Cardiac fibroblast (primary cell): ENCODE results near the gene ZNF560.

Experiments used
- DNase-seq, 2 donors: peaks; one replicate each; pipeline versions ENCODE4 v3.0.0 to v3.0.0-alpha.2; 2010; ENCODE audit warnings: low read depth in 2 of 2
- H3K4me3 ChIP-seq, 2 donors: replicated peaks in 1 of 2; 1 replicate in 1 of 2; 2 replicates in 1 of 2; pipeline ENCODE4 v1.5.1; 2011; ENCODE audit warnings: low read depth in 2 of 2, low read length in 2 of 2, mild to moderate bottlenecking in 2 of 2, moderate library complexity in 1 of 2
- CTCF ChIP-seq: IDR thresholded peaks from one replicate; pipeline ENCODE4 v1.5.1; 2011; ENCODE audit warnings: low read depth, mild to moderate bottlenecking, low read length, inconsistent platforms

ZNF560 gene

DNA sequence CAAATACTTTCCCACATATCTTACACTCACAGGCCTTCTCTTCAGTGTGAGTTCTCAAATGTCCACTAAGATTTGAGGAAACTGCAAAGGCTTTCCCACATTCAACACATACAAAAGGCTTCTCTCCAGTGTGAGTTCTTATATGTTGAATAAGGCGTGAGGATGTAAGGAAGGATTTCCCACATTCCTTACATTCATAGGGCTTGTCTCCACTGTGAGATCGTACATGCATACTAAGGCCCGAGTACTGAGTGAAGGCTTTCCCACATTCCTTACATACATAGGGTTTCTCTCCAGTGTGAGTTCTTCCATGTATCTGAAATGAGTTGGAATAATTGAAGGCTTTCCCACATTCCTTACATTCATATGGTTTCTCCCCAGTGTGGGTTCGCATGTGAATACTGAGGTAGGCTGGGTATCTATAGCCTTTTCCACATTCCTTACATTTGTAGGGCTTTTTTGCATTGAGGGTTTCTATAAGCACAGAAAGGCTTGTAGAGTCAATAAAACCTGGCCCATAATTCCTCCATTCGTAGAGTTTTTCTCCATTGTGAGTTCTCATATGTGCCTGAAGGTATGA lies 30.4 kb upstream of the ZNF560 start:
- H3K4me3 ChIP-seq, result no peak overlapping the region
- peak; percentile 14 to 27 for DNase-seq
- no peak for TF ChIP-seq CTCF

- H3K4me3 ChIP-seq, result no peak overlapping the region
- peak; percentile 1 to 16 for DNase-seq
- TF ChIP-seq CTCF, result no peak
Observed at GRCh38 chr19:9523885-9524474, 25.6 kb upstream of the ZNF560 start.

DNA sequence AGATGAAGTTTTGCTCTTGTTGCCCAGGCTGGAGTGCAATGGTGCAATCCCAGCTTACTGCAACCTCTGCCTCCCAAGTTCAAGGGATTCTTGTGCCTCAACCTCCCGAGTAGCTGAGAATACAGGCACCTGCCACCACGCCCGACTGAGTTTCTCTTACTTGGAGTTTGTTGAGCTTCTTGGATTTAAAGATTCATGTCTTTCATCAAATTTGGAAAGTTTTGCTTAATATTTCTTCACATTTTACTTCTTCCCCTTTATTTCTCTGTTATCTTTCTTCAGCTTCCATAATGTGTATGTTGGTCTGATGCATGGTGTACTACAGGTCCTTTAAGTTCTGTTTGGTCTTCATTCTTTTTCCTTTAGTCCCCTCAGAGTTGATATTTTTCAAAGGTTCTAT lies 8.9 kb upstream of the ZNF560 start:
- DNase-seq, result no peak
- no peak overlapping the region for H3K4me3 ChIP-seq
- TF ChIP-seq CTCF, result no peak

DNA sequence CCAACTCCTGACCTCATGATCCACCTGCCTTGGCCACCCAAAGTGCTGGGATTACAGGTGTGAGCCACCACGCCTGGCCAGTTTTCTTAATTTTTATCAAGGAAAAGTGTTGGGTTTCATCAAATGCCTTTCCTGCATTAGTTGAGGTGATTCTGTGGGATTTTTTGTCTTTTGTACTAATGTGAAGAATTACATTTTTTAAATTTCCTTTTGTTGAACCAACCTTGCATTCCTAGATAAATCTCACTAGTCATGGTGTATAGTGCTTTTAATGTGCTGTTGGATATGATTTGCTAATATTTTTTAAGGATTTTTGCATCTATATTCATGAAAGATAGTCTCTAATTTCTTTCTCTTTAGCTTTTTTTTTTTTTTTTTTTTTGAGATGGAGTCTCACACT lies 2.4 kb upstream of the ZNF560 start:
- TF ChIP-seq CTCF, result no peak
- DNase-seq, result no peak
- H3K4me3 ChIP-seq, result no peak overlapping the region

- H3K4me3 ChIP-seq, result no peak overlapping the region
- TF ChIP-seq CTCF, result no peak
- DNase-seq, result no peak
Observed at GRCh38 chr19:9494096-9494495, 4.3 kb downstream of the ZNF560 start.

GRCh38 chr19:9487016-9487415 lies 11.4 kb downstream of the ZNF560 start:
- no peak for TF ChIP-seq CTCF

DNA sequence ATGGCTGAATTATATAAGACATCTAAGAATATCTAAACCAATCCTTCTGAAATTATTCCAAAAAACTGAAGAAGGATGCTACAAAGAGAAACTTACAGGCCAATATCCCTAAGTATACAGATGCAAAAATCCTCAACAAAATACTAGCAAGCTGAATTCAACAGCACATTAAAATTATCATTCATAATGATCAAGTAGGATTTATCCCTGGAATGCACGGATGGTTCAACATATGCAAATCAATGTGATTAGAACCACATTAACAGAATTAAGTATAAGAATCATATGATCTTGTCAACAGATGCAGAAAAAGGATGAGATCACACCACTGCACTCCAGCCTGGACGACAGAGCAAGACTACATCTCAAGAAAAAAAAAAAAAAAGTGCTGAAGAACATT lies 13.3 kb downstream of the ZNF560 start:
- H3K4me3 ChIP-seq, result no peak overlapping the region
- DNase-seq, result no peak
- no peak for TF ChIP-seq CTCF

More at GRCh38 chr19:9487016-9487415, 11.4 kb downstream of the ZNF560 start:
- H3K4me3 ChIP-seq, result no peak overlapping the region
- DNase-seq, result no peak
